HG03442 (cell line): ENCODE results near the gene MCF2L.

Experiments used
- ATAC-seq: cut with Tn5 transposase; IDR thresholded peaks from one replicate; pipeline ENCODE4 v1.9.1; 2021; ENCODE audit warnings: mild to moderate bottlenecking, moderate library complexity; ENCODE audit not compliant: unreplicated experiment

Gene MCF2L

GRCh38 chr13:113121183-113121927 lies 152.3 kb downstream of the MCF2L start:
- no peak for ATAC-seq

GRCh38 chr13:113121928-113122471 lies 153.0 kb downstream of the MCF2L start:
- no peak for ATAC-seq

- ATAC-seq: no peak
Measured at GRCh38 chr13:113122550-113123225, 153.7 kb downstream of the MCF2L start, which contains the start of gene F10. TSS of gene F10 (plus strand) at chr13:113122799. CDS start at chr13:113122856, 57 bp downstream.

- no peak for ATAC-seq
Measured at GRCh38 chr13:113123226-113124201, 154.5 kb downstream of the MCF2L start.

GRCh38 chr13:113124211-113124970 lies 155.4 kb downstream of the MCF2L start:
- no peak for ATAC-seq

- ATAC-seq: no peak
Measured at GRCh38 chr13:113125506-113126264, 156.7 kb downstream of the MCF2L start.

- no peak for ATAC-seq
Measured at GRCh38 chr13:113126265-113127150, 157.5 kb downstream of the MCF2L start.

- ATAC-seq: no peak
Measured at GRCh38 chr13:113129480-113129879, 160.5 kb downstream of the MCF2L start.

GRCh38 chr13:113129921-113130750 lies 161.1 kb downstream of the MCF2L start:
- ATAC-seq: no peak

- no peak for ATAC-seq
Measured at GRCh38 chr13:113135281-113135760, 166.3 kb downstream of the MCF2L start.

GRCh38 chr13:113137691-113138298 lies 168.8 kb downstream of the MCF2L start:
- no peak for ATAC-seq

- no peak for ATAC-seq
Measured at GRCh38 chr13:113138792-113139551, 170.0 kb downstream of the MCF2L start.

- ATAC-seq: no peak
Measured at GRCh38 chr13:113139577-113139976, 170.6 kb downstream of the MCF2L start.

GRCh38 chr13:113140677-113141600 lies 171.9 kb downstream of the MCF2L start:
- no peak for ATAC-seq

- ATAC-seq: no peak
Measured at GRCh38 chr13:113141601-113141970, 172.6 kb downstream of the MCF2L start.
